GM12878 (cell line): Measurements from ENCODE around the gene MAD1L1. TPM values are rescaled to one million over a fixed set of nuclear protein-coding genes. Genes with fewer than 3 reads are reported as not detected.

ENCODE experiments used
- ATAC-seq: fragments of 200-7000 bp; cut with Tn5 transposase; 3 replicates; pipeline ENCODE4 v1.9.1; 2020; ENCODE audit warnings: mild to moderate bottlenecking, moderate library complexity
- BruUV-seq: library from RNA; stranded (reverse); fragments of 400-500 nt; replicated peaks from 2 replicates; lab custom pipeline; 2021; lab: Mats Ljungman, UMichigan
- CTCF ChIA-PET: fragments of 300-600 bp; sonication (Branson Sonifier 250); formaldehyde crosslinking; extraction: SDS; loops from one replicate; lab custom pipeline; 2021; ENCODE audit warnings: inconsistent platforms; lab: Yijun Ruan, JAX
- POLR2A ChIA-PET: fragments of 350-600 bp; formaldehyde crosslinking; extraction: SDS; loops from one replicate; lab custom pipeline; 2021; ENCODE audit warnings: inconsistent platforms; lab: Charles Lee
- RAD21 ChIA-PET: fragments of 300-600 bp; sonication (Branson Sonifier 250); formaldehyde crosslinking; loops from one replicate; lab custom pipeline; 2023; ENCODE audit warnings: antibody characterized with exemption; ENCODE audit not compliant: unreplicated experiment; lab: Charles Lee
- SMC1A ChIA-PET: fragments of 300-600 bp; sonication (Branson Sonifier 250); formaldehyde crosslinking; loops from one replicate; lab custom pipeline; 2023; ENCODE audit not compliant: unreplicated experiment, uncharacterized antibody; lab: Charles Lee
- DNase-seq: peaks from one replicate; pipeline ENCODE4 v3.0.0-alpha.2; 2011; ENCODE audit warnings: low read depth, low spot score
- FAIRE-seq: peaks from 3 replicates; lab custom pipeline; 2011; peaks lifted over from hg19 to GRCh38; lab: Jason Lieb, UNC
- H2AFZ ChIP-seq: 2 replicates; pipeline ENCODE4 v1.6.0; 2011; ENCODE audit warnings: low read depth, low read length, control low read depth; ENCODE audit not compliant: control insufficient read depth
- H3K27ac ChIP-seq: 2 replicates; pipeline ENCODE4 v1.5.1; 2011; ENCODE audit warnings: control low read depth; ENCODE audit not compliant: control insufficient read depth, insufficient read depth
- H3K27me3 ChIP-seq, 2 experiments: replicated peaks in 1 of 2; 2 replicates each; pipeline versions ENCODE4 v1.6.0 to v1.6.1; 2011; ENCODE audit warnings: low read length in 1 of 2; ENCODE audit not compliant: control insufficient read depth in 2 of 2, insufficient read depth in 2 of 2
- H3K36me3 ChIP-seq, 2 experiments: 2 replicates each; pipeline ENCODE4 v1.5.1; 2011; ENCODE audit warnings: low read length in 1 of 2; ENCODE audit not compliant: control insufficient read depth in 2 of 2, insufficient read depth in 2 of 2
- H3K4me1 ChIP-seq: 2 replicates; pipeline ENCODE4 v1.6.1; 2011; ENCODE audit warnings: mild to moderate bottlenecking, low read length, moderate library complexity, mixed read lengths; ENCODE audit not compliant: control insufficient read depth, insufficient read depth
- H3K4me2 ChIP-seq: 2 replicates; pipeline ENCODE4 v1.6.0; 2011; ENCODE audit warnings: control low read depth; ENCODE audit not compliant: control insufficient read depth, insufficient read depth
- H3K4me3 ChIP-seq: fragments of 200-600 bp; sonication (generic); 2 replicates; pipeline ENCODE4 v1.5.1; 2016
- H3K79me2 ChIP-seq: 2 replicates; pipeline ENCODE4 v1.6.0; 2011; ENCODE audit warnings: low read length; ENCODE audit not compliant: control insufficient read depth, insufficient read depth
- H3K9ac ChIP-seq: 2 replicates; pipeline ENCODE4 v1.8.0; 2011; ENCODE audit warnings: low read length, control low read depth, mixed read lengths; ENCODE audit not compliant: control insufficient read depth, insufficient read depth
- H3K9me3 ChIP-seq: replicated peaks from 3 replicates; pipeline ENCODE4 v1.5.1; 2011; ENCODE audit warnings: mild to moderate bottlenecking, low read length; ENCODE audit not compliant: control insufficient read depth, insufficient read depth
- H4K20me1 ChIP-seq: 2 replicates; pipeline ENCODE4 v1.6.0; 2011; ENCODE audit not compliant: control insufficient read depth, insufficient read depth
- ATF7 ChIP-seq: fragments of 450-650 bp; IDR thresholded peaks from 2 replicates; pipeline ENCODE4 v1.6.1; 2016; ENCODE audit warnings: low read depth, mild to moderate bottlenecking
- CBFB ChIP-seq: IDR thresholded peaks from 2 replicates; pipeline ENCODE4 v1.6.1; 2016; ENCODE audit warnings: antibody characterized with exemption, low read depth
- MEF2A ChIP-seq: IDR thresholded peaks from 2 replicates; pipeline ENCODE4 v1.6.1; 2011; ENCODE audit warnings: low read depth, mild to moderate bottlenecking, low read length, moderate library complexity; ENCODE audit not compliant: insufficient read depth
- MYB ChIP-seq: fragments of 150-350 bp; IDR thresholded peaks from 2 replicates; pipeline ENCODE4 v1.6.1; 2014; ENCODE audit warnings: mild to moderate bottlenecking, low read depth, low read length, borderline replicate concordance
- NFYB ChIP-seq: IDR thresholded peaks from 2 replicates; pipeline ENCODE4 v1.6.1; 2011; ENCODE audit warnings: low read depth, mild to moderate bottlenecking, low read length, improper control_type of control experiment, moderate library complexity; ENCODE audit not compliant: insufficient read depth
- SIN3A ChIP-seq: IDR thresholded peaks from 2 replicates; pipeline ENCODE4 v1.6.1; 2012; ENCODE audit warnings: low read depth, low read length, improper control_type of control experiment
- TAF1 ChIP-seq: IDR thresholded peaks from 2 replicates; pipeline ENCODE4 v1.6.1; 2011; ENCODE audit warnings: mild to moderate bottlenecking, low read depth, low read length, borderline replicate concordance
- ZNF274 ChIP-seq: IDR thresholded peaks from one replicate; pipeline ENCODE4 v1.8.0; 2011; ENCODE audit not compliant: insufficient read length, insufficient read depth
- ZNF622 ChIP-seq: fragments of 450-650 bp; IDR thresholded peaks from 2 replicates; pipeline ENCODE4 v1.6.1; 2017; ENCODE audit warnings: mild to moderate bottlenecking, inconsistent platforms
- WGBS: methylation state at CpG from one replicate; pipeline ENCODE4 v1.1.6; 2016; ENCODE audit warnings: low lambda C conversion rate; ENCODE audit not compliant: insufficient replicate concordance, insufficient coverage; ENCODE audit errors: missing lambda C conversion rate; 5-methylcytosine and 5-hydroxymethylcytosine counted together
- in situ Hi-C: fragments of 300-500 bp; cut with MboI; formaldehyde crosslinking; loops from 9 replicates; pipeline ENCODE4 v1.14.3; 2018; ENCODE audit warnings: mixed read lengths
- intact Hi-C: fragments of 100-400 bp; cut with micrococcal nuclease; formaldehyde crosslinking; loops from one replicate; pipeline ENCODE4 v1.14.2; 2022; ENCODE audit not compliant: unreplicated experiment
- polyA plus RNA-seq, 11 experiments: library from polyadenylated mRNA; depleted of rRNA in 4 of 11; unstranded in 6 of 11; stranded (reverse) in 5 of 11; fragments of >200 nt; fragmentation: Nextera tagmentation in 4 of 11; fragmentation: Illumina TruSeq in 1 of 11; extraction: Ambion mirVana in 4 of 11; extraction: Trizol in 1 of 11; gene quantifications; 1 replicate in 1 of 11; 2 replicates in 10 of 11; pipeline versions ENCODE4 v1.2.1 to v1.2.3, GENCODE V29; 2011 to 2016; ENCODE audit warnings: inconsistent platforms in 2 of 11, missing spikeins in 2 of 11, low read depth in 1 of 11
- total RNA-seq, 4 experiments: library from RNA; depleted of rRNA in 3 of 4; stranded (reverse); fragments of >200 nt in 3 of 4; fragmentation: Illumina TruSeq in 1 of 4; extraction: Trizol in 1 of 4; gene quantifications; 2 replicates each; pipeline versions ENCODE4 v1.2.1 to v1.2.3, GENCODE V29; 2013 to 2021
- TF ChIP-seq, protein P1 (sequence below): IDR thresholded peaks from 2 replicates; pipeline ENCODE4 v1.6.1; 2011; ENCODE audit warnings: low read depth, mild to moderate bottlenecking, low read length, moderate library complexity, borderline replicate concordance; ENCODE audit errors: extremely low read depth
- TF ChIP-seq, protein P2 (sequence below): fragments of 450-650 bp; IDR thresholded peaks from 2 replicates; pipeline ENCODE4 v1.6.1; 2017; ENCODE audit warnings: mild to moderate bottlenecking
- TF ChIP-seq, protein P3 (sequence below): fragments of 450-650 bp; formaldehyde crosslinking; IDR thresholded peaks from 2 replicates; pipeline ENCODE4 v1.5.0; 2022; ENCODE audit warnings: mild to moderate bottlenecking, missing genetic modification characterization
- TF ChIP-seq, protein P4 (sequence below): fragments of 450-650 bp; IDR thresholded peaks from 2 replicates; pipeline ENCODE4 v1.6.1; 2017; ENCODE audit warnings: mild to moderate bottlenecking, low read depth, inconsistent platforms; ENCODE audit not compliant: poor library complexity, severe bottlenecking

The MAD1L1 gene
- total and polyA plus RNA-seq, 10 of the 15 experiments (the other 5 are each of a cell fraction or from before 2014, with no cell fraction given): 2.2 to 76.8 (median 38.3) TPM

DNA sequence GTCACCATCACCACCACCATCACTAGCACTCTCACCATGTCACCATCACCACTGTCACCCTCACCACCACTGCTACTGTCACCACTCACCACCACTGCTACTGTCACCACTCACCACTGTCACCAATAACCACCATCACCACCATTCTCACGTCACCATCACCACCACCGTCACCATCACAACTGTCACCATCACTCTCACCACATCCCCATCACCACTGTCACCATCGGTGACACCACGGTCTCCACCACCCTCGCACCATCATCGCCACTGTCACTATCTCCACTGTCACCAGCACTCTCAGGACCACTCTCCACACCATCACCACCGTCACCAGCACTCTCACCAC, 130.4 kb downstream of the MAD1L1 start (continued):
- TF ChIP-seq, protein P1, sequence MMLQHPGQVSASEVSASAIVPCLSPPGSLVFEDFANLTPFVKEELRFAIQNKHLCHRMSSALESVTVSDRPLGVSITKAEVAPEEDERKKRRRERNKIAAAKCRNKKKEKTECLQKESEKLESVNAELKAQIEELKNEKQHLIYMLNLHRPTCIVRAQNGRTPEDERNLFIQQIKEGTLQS: no peak
- TF ChIP-seq SIN3A: no peak
- TF ChIP-seq, all 136 proteins: peak for 0

DNA sequence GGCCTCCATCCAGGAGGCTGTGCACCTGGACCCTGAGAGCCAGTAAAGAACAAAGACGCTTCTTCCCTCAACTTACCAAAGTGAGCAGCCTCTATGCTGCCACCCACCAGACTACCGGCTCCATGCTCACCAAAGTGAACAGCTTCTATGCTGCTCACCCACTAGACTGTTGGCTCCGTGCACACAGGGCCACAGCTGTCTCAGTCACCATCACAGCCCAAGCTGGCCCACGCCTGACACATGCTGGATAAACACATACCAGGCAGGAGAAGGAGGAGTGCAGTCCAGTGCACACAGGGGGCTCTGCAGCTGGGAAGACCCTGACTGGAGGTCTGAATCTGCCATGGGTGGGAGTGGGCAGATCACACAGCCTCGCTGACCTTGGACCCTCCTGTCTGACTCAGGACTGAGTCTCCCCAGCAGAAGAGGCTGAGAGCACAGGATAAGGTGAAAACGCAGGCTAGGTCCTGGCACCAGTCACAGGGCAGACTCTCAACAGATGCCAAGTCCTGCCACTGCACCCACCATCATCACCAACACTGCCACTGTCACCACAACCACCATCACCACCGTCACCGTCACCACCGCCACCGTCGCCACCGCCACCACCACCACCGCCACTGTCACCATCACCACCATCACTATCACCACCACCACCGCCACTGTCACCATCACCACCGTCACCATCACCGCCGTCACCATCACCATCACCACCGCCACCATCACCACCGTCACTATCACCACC, 130.9 kb downstream of the MAD1L1 start:
- H3K4me1 ChIP-seq: peaks cover 21% of the 10 kb centered on the region
- H4K20me1 ChIP-seq: no peaks in the 10 kb centered on the region
- POLR2A ChIA-PET: no interaction called here
- no peak overlapping the region for H3K9ac ChIP-seq
- H3K27me3 ChIP-seq: no peaks in the 10 kb centered on the region
- FAIRE-seq: no peak
- H3K79me2 ChIP-seq: no peaks in the 10 kb centered on the region; the same call in 1 of the 2 replicates
- CTCF ChIA-PET: interaction anchor here (3.2 kb wide), 1 partner anchor 108 kb away, joined by 22 read pairs; no protein-coding TSS in a partner anchor
- ATAC-seq: no peak
- in situ Hi-C loops (no loop called here), intact Hi-C loops (loop anchor here (2.0 to 5.0 kb wide), 3 partner anchors 65 to 247 kb away; no protein-coding TSS in a partner anchor)
- BruUV-seq: no TSS peak
- WGBS: 96% methylated on average over 8 of the region's 19 CpGs
- DNase-seq: no peak
- SMC1A ChIA-PET: interaction anchor here (1.8 kb wide), 1 partner anchor 81 kb away, joined by 4 read pairs; no protein-coding TSS in a partner anchor
- H3K4me3 ChIP-seq: no peak overlapping the region
- no peak overlapping the region for H2AFZ ChIP-seq
- no peak overlapping the region for H3K4me2 ChIP-seq
- no peak overlapping the region for H3K27ac ChIP-seq
- RAD21 ChIA-PET: interaction anchor here (1.4 kb wide), 1 partner anchor 246 kb away, joined by 3 read pairs; no protein-coding TSS in a partner anchor
- no peaks in the 10 kb centered on the region; a peak in 2 of 4 replicates for H3K36me3 ChIP-seq
- H3K9me3 ChIP-seq: no peaks in the 10 kb centered on the region
- TF ChIP-seq NFYB (no peak), ZNF274 (no peak), MEF2A (no peak), ZNF622 (no peak), CBFB (no peak), TAF1 (no peak), ATF7 (no peak), MYB (no peak)
- TF ChIP-seq, protein P2, sequence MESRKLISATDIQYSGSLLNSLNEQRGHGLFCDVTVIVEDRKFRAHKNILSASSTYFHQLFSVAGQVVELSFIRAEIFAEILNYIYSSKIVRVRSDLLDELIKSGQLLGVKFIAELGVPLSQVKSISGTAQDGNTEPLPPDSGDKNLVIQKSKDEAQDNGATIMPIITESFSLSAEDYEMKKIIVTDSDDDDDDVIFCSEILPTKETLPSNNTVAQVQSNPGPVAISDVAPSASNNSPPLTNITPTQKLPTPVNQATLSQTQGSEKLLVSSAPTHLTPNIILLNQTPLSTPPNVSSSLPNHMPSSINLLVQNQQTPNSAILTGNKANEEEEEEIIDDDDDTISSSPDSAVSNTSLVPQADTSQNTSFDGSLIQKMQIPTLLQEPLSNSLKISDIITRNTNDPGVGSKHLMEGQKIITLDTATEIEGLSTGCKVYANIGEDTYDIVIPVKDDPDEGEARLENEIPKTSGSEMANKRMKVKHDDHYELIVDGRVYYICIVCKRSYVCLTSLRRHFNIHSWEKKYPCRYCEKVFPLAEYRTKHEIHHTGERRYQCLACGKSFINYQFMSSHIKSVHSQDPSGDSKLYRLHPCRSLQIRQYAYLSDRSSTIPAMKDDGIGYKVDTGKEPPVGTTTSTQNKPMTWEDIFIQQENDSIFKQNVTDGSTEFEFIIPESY: no peak
- TF ChIP-seq, protein P3, sequence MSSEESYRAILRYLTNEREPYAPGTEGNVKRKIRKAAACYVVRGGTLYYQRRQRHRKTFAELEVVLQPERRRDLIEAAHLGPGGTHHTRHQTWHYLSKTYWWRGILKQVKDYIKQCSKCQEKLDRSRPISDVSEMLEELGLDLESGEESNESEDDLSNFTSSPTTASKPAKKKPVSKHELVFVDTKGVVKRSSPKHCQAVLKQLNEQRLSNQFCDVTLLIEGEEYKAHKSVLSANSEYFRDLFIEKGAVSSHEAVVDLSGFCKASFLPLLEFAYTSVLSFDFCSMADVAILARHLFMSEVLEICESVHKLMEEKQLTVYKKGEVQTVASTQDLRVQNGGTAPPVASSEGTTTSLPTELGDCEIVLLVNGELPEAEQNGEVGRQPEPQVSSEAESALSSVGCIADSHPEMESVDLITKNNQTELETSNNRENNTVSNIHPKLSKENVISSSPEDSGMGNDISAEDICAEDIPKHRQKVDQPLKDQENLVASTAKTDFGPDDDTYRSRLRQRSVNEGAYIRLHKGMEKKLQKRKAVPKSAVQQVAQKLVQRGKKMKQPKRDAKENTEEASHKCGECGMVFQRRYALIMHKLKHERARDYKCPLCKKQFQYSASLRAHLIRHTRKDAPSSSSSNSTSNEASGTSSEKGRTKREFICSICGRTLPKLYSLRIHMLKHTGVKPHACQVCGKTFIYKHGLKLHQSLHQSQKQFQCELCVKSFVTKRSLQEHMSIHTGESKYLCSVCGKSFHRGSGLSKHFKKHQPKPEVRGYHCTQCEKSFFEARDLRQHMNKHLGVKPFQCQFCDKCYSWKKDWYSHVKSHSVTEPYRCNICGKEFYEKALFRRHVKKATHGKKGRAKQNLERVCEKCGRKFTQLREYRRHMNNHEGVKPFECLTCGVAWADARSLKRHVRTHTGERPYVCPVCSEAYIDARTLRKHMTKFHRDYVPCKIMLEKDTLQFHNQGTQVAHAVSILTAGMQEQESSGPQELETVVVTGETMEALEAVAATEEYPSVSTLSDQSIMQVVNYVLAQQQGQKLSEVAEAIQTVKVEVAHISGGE (CRISPR knock-in tag): no peak
- TF ChIP-seq, protein P4, sequence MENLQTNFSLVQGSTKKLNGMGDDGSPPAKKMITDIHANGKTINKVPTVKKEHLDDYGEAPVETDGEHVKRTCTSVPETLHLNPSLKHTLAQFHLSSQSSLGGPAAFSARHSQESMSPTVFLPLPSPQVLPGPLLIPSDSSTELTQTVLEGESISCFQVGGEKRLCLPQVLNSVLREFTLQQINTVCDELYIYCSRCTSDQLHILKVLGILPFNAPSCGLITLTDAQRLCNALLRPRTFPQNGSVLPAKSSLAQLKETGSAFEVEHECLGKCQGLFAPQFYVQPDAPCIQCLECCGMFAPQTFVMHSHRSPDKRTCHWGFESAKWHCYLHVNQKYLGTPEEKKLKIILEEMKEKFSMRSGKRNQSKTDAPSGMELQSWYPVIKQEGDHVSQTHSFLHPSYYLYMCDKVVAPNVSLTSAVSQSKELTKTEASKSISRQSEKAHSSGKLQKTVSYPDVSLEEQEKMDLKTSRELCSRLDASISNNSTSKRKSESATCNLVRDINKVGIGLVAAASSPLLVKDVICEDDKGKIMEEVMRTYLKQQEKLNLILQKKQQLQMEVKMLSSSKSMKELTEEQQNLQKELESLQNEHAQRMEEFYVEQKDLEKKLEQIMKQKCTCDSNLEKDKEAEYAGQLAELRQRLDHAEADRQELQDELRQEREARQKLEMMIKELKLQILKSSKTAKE: no peak
